ENCODE data around the gene MARCKS.

MARCKS gene

GRCh38 chr6:113856625-113857555 is at the start of gene MARCKS:
TSS of gene MARCKS (plus strand) at chr6:113857345. CDS start at chr6:113857746, 401 bp downstream.
- peak; percentile 46 to 69 for DNase-seq

- peak; percentile 6 to 16 for DNase-seq
Observed at GRCh38 chr6:113809826-113810225, 47.3 kb upstream of the MARCKS start.

- no peak for DNase-seq
Observed at GRCh38 chr6:113813142-113813541, 44.0 kb upstream of the MARCKS start.

- DNase-seq = no peak
Observed at GRCh38 chr6:113818578-113818977, 38.6 kb upstream of the MARCKS start.

- no peak for DNase-seq
Observed at GRCh38 chr6:113819169-113819830, 37.8 kb upstream of the MARCKS start.

GRCh38 chr6:113820761-113821160 is 36.4 kb upstream of the MARCKS start:
- no peak for DNase-seq

GRCh38 chr6:113821445-113821844 is 35.7 kb upstream of the MARCKS start:
- no peak for DNase-seq

GRCh38 chr6:113823916-113824315 is 33.2 kb upstream of the MARCKS start:
- DNase-seq = no peak

- DNase-seq = no peak
Observed at GRCh38 chr6:113824411-113824810, 32.7 kb upstream of the MARCKS start.

GRCh38 chr6:113824866-113825265 is 32.3 kb upstream of the MARCKS start:
- no peak for DNase-seq

GRCh38 chr6:113825781-113826180 is 31.4 kb upstream of the MARCKS start:
- no peak for DNase-seq

GRCh38 chr6:113828984-113829695 is 28.0 kb upstream of the MARCKS start:
- DNase-seq = no peak

GRCh38 chr6:113829696-113830045 is 27.5 kb upstream of the MARCKS start:
- DNase-seq = no peak

GRCh38 chr6:113830140-113830539 is 27.0 kb upstream of the MARCKS start:
- DNase-seq = no peak

GRCh38 chr6:113833537-113833936 is 23.6 kb upstream of the MARCKS start:
- no peak for DNase-seq

- DNase-seq = no peak
Observed at GRCh38 chr6:113837170-113837569, 20.0 kb upstream of the MARCKS start.

- no peak for DNase-seq
Observed at GRCh38 chr6:113842165-113842564, 15.0 kb upstream of the MARCKS start.

GRCh38 chr6:113843500-113844073 is 13.6 kb upstream of the MARCKS start:
- no peak for DNase-seq

- no peak for DNase-seq
Observed at GRCh38 chr6:113846577-113846976, 10.6 kb upstream of the MARCKS start.

- DNase-seq = no peak
Observed at GRCh38 chr6:113847447-113847846, 9.7 kb upstream of the MARCKS start.

GRCh38 chr6:113848280-113848679 is 8.9 kb upstream of the MARCKS start:
- no peak for DNase-seq

GRCh38 chr6:113848811-113849210 is 8.3 kb upstream of the MARCKS start:
- DNase-seq = no peak

GRCh38 chr6:113853252-113853651 is 3.9 kb upstream of the MARCKS start:
- no peak for DNase-seq

Measured in CD4-positive, alpha-beta T cell treated with Interferon alpha-2 for 1 hour (primary cell).